ENCODE data around the gene LPCAT2. TPM values are rescaled to one million over a fixed set of nuclear protein-coding genes. Genes with fewer than 3 reads are reported as not detected.

Gene LPCAT2
- total and polyA plus RNA-seq, 2 of the 13 experiments (the other 11 are each of a cell fraction or from before 2014, with no cell fraction given), result 9.9 to 17.6 TPM

GRCh38 chr16:55622930-55623561 is 114.2 kb downstream of the LPCAT2 start (continued):
- TF ChIP-seq SOX6 (IDR thresholded peaks at IDR 0.05), result no peak
- TF ChIP-seq SOX6 (CRISPR knock-in tag; IDR thresholded peaks at IDR 0.05), result peak; percentile 98
- TF ChIP-seq TRIM24 (CRISPR knock-in tag; IDR thresholded peaks at IDR 0.05), result peak; percentile 97
- peak; percentile 88 for TF ChIP-seq TGIF2 (CRISPR knock-in tag; IDR thresholded peaks at IDR 0.05)
- TF ChIP-seq, protein P1, sequence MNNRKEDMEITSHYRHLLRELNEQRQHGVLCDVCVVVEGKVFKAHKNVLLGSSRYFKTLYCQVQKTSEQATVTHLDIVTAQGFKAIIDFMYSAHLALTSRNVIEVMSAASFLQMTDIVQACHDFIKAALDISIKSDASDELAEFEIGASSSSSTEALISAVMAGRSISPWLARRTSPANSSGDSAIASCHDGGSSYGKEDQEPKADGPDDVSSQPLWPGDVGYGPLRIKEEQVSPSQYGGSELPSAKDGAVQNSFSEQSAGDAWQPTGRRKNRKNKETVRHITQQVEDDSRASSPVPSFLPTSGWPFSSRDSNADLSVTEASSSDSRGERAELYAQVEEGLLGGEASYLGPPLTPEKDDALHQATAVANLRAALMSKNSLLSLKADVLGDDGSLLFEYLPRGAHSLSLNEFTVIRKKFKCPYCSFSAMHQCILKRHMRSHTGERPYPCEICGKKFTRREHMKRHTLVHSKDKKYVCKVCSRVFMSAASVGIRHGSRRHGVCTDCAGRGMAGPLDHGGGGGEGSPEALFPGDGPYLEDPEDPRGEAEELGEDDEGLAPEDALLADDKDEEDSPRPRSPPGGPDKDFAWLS (CRISPR knock-in tag; IDR thresholded peaks at IDR 0.05; ENCODE audit: borderline replicate concordance), result 0 out of 2 replicates have a peak, but pooled peaks have one; percentile 88
- no peak for TF ChIP-seq ZC3H4 (CRISPR knock-in tag; IDR thresholded peaks at IDR 0.05; ENCODE audit: borderline replicate concordance)
- TF ChIP-seq BRD4 (CRISPR knock-in tag; IDR thresholded peaks at IDR 0.05), result peak; percentile 44; the same call in 1 of the 2 replicates
- no peak for TF ChIP-seq HMGA1 (CRISPR knock-in tag; conservative IDR thresholded peaks at IDR 0.05)
- peak; percentile 94 for TF ChIP-seq ZNF781 (CRISPR knock-in tag; IDR thresholded peaks at IDR 0.05; ENCODE audit: borderline replicate concordance, not compliant biosample characterization)
- TF ChIP-seq ZNF512B (CRISPR knock-in tag; IDR thresholded peaks at IDR 0.05; ENCODE audit: borderline replicate concordance), result no peak; the same call in 1 of the 2 replicates
- TF ChIP-seq ZNF383 (CRISPR knock-in tag; IDR thresholded peaks at IDR 0.05; ENCODE audit: borderline replicate concordance), result no peak
- TF ChIP-seq RFX3 (CRISPR knock-in tag; IDR thresholded peaks at IDR 0.05), result peak; percentile 25
- TF ChIP-seq XBP1 (CRISPR knock-in tag; IDR thresholded peaks at IDR 0.05), result 0 out of 2 replicates have a peak, but pooled peaks have one; percentile 87
- TF ChIP-seq ZNF253 (CRISPR knock-in tag; IDR thresholded peaks at IDR 0.05; ENCODE audit: borderline replicate concordance), result 0 out of 2 replicates have a peak, but pooled peaks have one; percentile 79
- TF ChIP-seq ONECUT2 (CRISPR knock-in tag; IDR thresholded peaks at IDR 0.05), result peak; percentile 64; the same call in 1 of the 2 replicates
- no peak for TF ChIP-seq ZNF549 (CRISPR knock-in tag; IDR thresholded peaks at IDR 0.05)
- peak; percentile 83; the same call in 1 of the 2 replicates for TF ChIP-seq ZNF879 (CRISPR knock-in tag; IDR thresholded peaks at IDR 0.05)
- TF ChIP-seq, protein P2, sequence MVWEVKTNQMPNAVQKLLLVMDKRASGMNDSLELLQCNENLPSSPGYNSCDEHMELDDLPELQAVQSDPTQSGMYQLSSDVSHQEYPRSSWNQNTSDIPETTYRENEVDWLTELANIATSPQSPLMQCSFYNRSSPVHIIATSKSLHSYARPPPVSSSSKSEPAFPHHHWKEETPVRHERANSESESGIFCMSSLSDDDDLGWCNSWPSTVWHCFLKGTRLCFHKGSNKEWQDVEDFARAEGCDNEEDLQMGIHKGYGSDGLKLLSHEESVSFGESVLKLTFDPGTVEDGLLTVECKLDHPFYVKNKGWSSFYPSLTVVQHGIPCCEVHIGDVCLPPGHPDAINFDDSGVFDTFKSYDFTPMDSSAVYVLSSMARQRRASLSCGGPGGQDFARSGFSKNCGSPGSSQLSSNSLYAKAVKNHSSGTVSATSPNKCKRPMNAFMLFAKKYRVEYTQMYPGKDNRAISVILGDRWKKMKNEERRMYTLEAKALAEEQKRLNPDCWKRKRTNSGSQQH (CRISPR knock-in tag; IDR thresholded peaks at IDR 0.05; ENCODE audit: low read depth), result 0 out of 2 replicates have a peak, but pooled peaks have one; percentile 76
- no peak; the same call in 1 of the 2 replicates for TF ChIP-seq ZNF567 (CRISPR knock-in tag; IDR thresholded peaks at IDR 0.05; ENCODE audit: borderline replicate concordance)

Measured in HepG2 (cell line).